GM21390 (cell line): Measurements from ENCODE around the gene ADAM29.
"Not testable (repeated sequence)": the region's sequence is repeated elsewhere in the genome, so short reads cannot be mapped to it uniquely, and the experiment has no call there.

ENCODE experiments used
- ATAC-seq: cut with Tn5 transposase; IDR thresholded peaks from one replicate; pipeline ENCODE4 v1.9.1; 2021; ENCODE audit not compliant: unreplicated experiment

ADAM29 gene

GRCh38 chr4:174918058-174918457, at the start of gene ADAM29:
ADAM29 (plus strand) TSS chr4:174918358; CDS start chr4:174975526, 57,168 bp downstream.
- ATAC-seq, result no peak

GRCh38 chr4:174869339-174869738, 48.8 kb upstream of the ADAM29 start:
- no peak for ATAC-seq

GRCh38 chr4:174870311-174870710, 47.8 kb upstream of the ADAM29 start:
- no peak for ATAC-seq

- no peak for ATAC-seq
Measured at GRCh38 chr4:174871407-174871806, 46.8 kb upstream of the ADAM29 start.

GRCh38 chr4:174873146-174873545, 45.0 kb upstream of the ADAM29 start:
- not testable (repeated sequence) for ATAC-seq

GRCh38 chr4:174873931-174874330, 44.2 kb upstream of the ADAM29 start:
- no peak for ATAC-seq

- no peak for ATAC-seq
Measured at GRCh38 chr4:174874898-174875297, 43.3 kb upstream of the ADAM29 start.

GRCh38 chr4:174880001-174880400, 38.2 kb upstream of the ADAM29 start:
- no peak for ATAC-seq

- no peak for ATAC-seq
Measured at GRCh38 chr4:174882317-174882992, 35.7 kb upstream of the ADAM29 start.

- ATAC-seq, result no peak
Measured at GRCh38 chr4:174907508-174907907, 10.7 kb upstream of the ADAM29 start.

GRCh38 chr4:174910271-174910670, 7.9 kb upstream of the ADAM29 start:
- no peak for ATAC-seq

GRCh38 chr4:174912919-174913543, 5.1 kb upstream of the ADAM29 start:
- no peak for ATAC-seq

- ATAC-seq, result no peak
Measured at GRCh38 chr4:174919886-174920423, 1.8 kb downstream of the ADAM29 start.

GRCh38 chr4:174926958-174927357, 8.8 kb downstream of the ADAM29 start:
- ATAC-seq, result no peak

GRCh38 chr4:174928174-174928573, 10.0 kb downstream of the ADAM29 start:
- ATAC-seq, result peak; percentile 51

- ATAC-seq, result peak; percentile 15
Measured at GRCh38 chr4:174928575-174929253, 10.6 kb downstream of the ADAM29 start.

- no peak for ATAC-seq
Measured at GRCh38 chr4:174929346-174929745, 11.2 kb downstream of the ADAM29 start.

GRCh38 chr4:174930895-174931294, 12.7 kb downstream of the ADAM29 start:
- ATAC-seq, result no peak

GRCh38 chr4:174933083-174933482, 14.9 kb downstream of the ADAM29 start:
- no peak for ATAC-seq

GRCh38 chr4:174934360-174934759, 16.2 kb downstream of the ADAM29 start:
- ATAC-seq, result no peak

- no peak for ATAC-seq
Measured at GRCh38 chr4:174935607-174936006, 17.4 kb downstream of the ADAM29 start.

GRCh38 chr4:174940002-174940401, 21.8 kb downstream of the ADAM29 start:
- ATAC-seq, result no peak
